A375 (cell line): ENCODE results near the gene DAW1. TPM values are rescaled to one million over a fixed set of nuclear protein-coding genes. Genes with fewer than 3 reads are reported as not detected.

ENCODE experiments used
- small RNA-seq: library from RNA; depleted of rRNA; stranded (forward); fragments of <200 nt; gene quantifications from one replicate; pipeline ENCODE3, GENCODE V24; 2014
- total RNA-seq: library from RNA; depleted of rRNA; stranded (reverse); fragments of >200 nt; shearing (Covaris generic); gene quantifications from 2 replicates; pipeline ENCODE4 v1.2.3, GENCODE V29; 2014; rRNA removed

The DAW1 gene, protein sequence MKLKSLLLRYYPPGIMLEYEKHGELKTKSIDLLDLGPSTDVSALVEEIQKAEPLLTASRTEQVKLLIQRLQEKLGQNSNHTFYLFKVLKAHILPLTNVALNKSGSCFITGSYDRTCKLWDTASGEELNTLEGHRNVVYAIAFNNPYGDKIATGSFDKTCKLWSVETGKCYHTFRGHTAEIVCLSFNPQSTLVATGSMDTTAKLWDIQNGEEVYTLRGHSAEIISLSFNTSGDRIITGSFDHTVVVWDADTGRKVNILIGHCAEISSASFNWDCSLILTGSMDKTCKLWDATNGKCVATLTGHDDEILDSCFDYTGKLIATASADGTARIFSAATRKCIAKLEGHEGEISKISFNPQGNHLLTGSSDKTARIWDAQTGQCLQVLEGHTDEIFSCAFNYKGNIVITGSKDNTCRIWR
- 0.11 TPM in 1 of 2 replicates, not detected in the other for total RNA-seq

DNA sequence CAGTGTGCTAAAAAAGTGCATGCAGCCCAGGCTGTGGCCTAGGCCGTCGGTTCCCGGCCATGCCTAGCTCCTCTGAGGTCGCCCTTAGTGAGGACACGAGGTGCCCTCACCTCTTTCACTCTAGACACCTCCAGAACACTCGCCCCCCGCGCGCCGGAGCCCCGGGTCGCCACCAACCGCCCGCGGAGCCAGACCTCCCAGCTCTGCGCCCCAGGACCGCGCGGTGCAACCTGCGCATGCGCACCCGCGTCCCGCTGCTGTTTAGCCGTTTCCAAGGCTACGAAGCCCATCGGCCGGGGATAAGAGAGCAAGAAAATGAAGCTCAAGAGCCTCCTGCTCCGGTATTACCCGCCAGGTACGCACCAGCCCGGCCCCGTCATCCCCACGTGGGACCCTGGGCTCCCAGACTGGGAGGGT lies at the start of gene DAW1:
TSS of gene DAW1 (plus strand) at position 257 of the 417 bp plus-strand sequence. CDS start at position 316, 59 bp downstream.

Small RNA genes lying within 50 kb of the gene (small RNA-seq; reads per million reads assigned to genes)
- not detected for gene RF00402

Other genes starting within 250 kb of the DAW1 start
- gene SCYGR5, start 204.8 kb upstream of the DAW1 start, total RNA-seq: not detected in 2 replicates
- 0.68 and 1.1 TPM in 2 replicates for gene SLC19A3, start 153.6 kb upstream of the DAW1 start, total RNA-seq
- not detected in 2 replicates for gene SCYGR6, start 146.9 kb upstream of the DAW1 start, total RNA-seq
- gene SCYGR7, start 143.3 kb upstream of the DAW1 start, total RNA-seq: not detected in 2 replicates
- not detected in 2 replicates for gene SCYGR8, start 125.7 kb upstream of the DAW1 start, total RNA-seq
- 1.3 TPM in 1 of 2 replicates, not detected in the other for gene CCL20, start 57.8 kb upstream of the DAW1 start, total RNA-seq